ENCODE results near the gene SLC25A51. TPM values are rescaled to one million over a fixed set of nuclear protein-coding genes. Genes with fewer than 3 reads are reported as not detected.

Gene SLC25A51
- total RNA-seq, 1 donor from 2014 or later, result 39.6 TPM

GRCh38 chr9:37937366-37937765, 33.4 kb upstream of the SLC25A51 start:
- Histone ChIP-seq H3K4me1 (ENCODE audit: insufficient read depth, low read length) (peaks cover 59% of the 10 kb centered on the region), H3K4me3 (ENCODE audit: insufficient read depth, low read depth, low read length) (no peak overlapping the region), H3K79me2 (ENCODE audit: insufficient read depth, low read length) (peaks cover 57% of the 10 kb centered on the region), H3K9ac (ENCODE audit: low read length) (peak overlapping the region; percentile 73), H2AFZ (ENCODE audit: low read depth, low read length) (no peak overlapping the region), H3K36me3 (ENCODE audit: insufficient read depth, low read length) (peaks cover 11% of the 10 kb centered on the region), H4K20me1 (ENCODE audit: insufficient read depth, low read length) (no peaks in the 10 kb centered on the region), H3K9me3 (ENCODE audit: insufficient read depth, low read depth, low read length) (no peaks in the 10 kb centered on the region), H3K4me2 (ENCODE audit: low read length) (peak overlapping the region; percentile 76), H3K27me3 (ENCODE audit: insufficient read depth, low read length) (no peaks in the 10 kb centered on the region), H3K27ac (ENCODE audit: low read depth, low read length) (peak overlapping the region; percentile 80)
- Mint-ChIP-seq H3K27me3 (ENCODE audit: low read depth, unreplicated experiment) (no peaks in the 10 kb centered on the region), H3K4me1 (ENCODE audit: low read depth, unreplicated experiment) (peaks cover 32% of the 10 kb centered on the region), H3K4me3 (ENCODE audit: unreplicated experiment) (peak overlapping the region; percentile 5), H3K9me3 (ENCODE audit: unreplicated experiment) (no peaks in the 10 kb centered on the region), H3K27ac (ENCODE audit: unreplicated experiment) (peak overlapping the region; percentile 94), H3K36me3 (ENCODE audit: low read depth, unreplicated experiment) (peaks cover 12% of the 10 kb centered on the region)
- no peak for FAIRE-seq
- no peak for TF ChIP-seq EZH2 (IDR thresholded peaks at IDR 0.05; ENCODE audit: insufficient read depth, low read length)
- no peak for TF ChIP-seq CTCF (IDR thresholded peaks at IDR 0.05; ENCODE audit: insufficient read depth, low read depth, low read length)
- no peak for DNase-seq (ENCODE audit: low read depth)

GRCh38 chr9:37936965-37937364, 33.0 kb upstream of the SLC25A51 start:
- peak; percentile 70 for DNase-seq (ENCODE audit: low read depth)
- Histone ChIP-seq H3K79me2 (ENCODE audit: insufficient read depth, low read length) (peaks cover 53% of the 10 kb centered on the region), H3K36me3 (ENCODE audit: insufficient read depth, low read length) (peaks cover 11% of the 10 kb centered on the region), H3K4me2 (ENCODE audit: low read length) (peak overlapping the region; percentile 59), H3K9ac (ENCODE audit: low read length) (peak overlapping the region; percentile 34), H3K4me3 (ENCODE audit: insufficient read depth, low read depth, low read length) (no peak overlapping the region), H3K9me3 (ENCODE audit: insufficient read depth, low read depth, low read length) (no peaks in the 10 kb centered on the region), H2AFZ (ENCODE audit: low read depth, low read length) (peak overlapping the region; percentile 64), H3K4me1 (ENCODE audit: insufficient read depth, low read length) (peaks cover 55% of the 10 kb centered on the region), H4K20me1 (ENCODE audit: insufficient read depth, low read length) (no peaks in the 10 kb centered on the region), H3K27ac (ENCODE audit: low read depth, low read length) (peak overlapping the region; percentile 80), H3K27me3 (ENCODE audit: insufficient read depth, low read length) (no peaks in the 10 kb centered on the region)
- Mint-ChIP-seq H3K9me3 (ENCODE audit: unreplicated experiment) (no peaks in the 10 kb centered on the region), H3K4me3 (ENCODE audit: unreplicated experiment) (no peak overlapping the region), H3K27ac (ENCODE audit: unreplicated experiment) (peak overlapping the region; percentile 72), H3K4me1 (ENCODE audit: low read depth, unreplicated experiment) (peaks cover 28% of the 10 kb centered on the region), H3K36me3 (ENCODE audit: low read depth, unreplicated experiment) (peaks cover 12% of the 10 kb centered on the region), H3K27me3 (ENCODE audit: low read depth, unreplicated experiment) (no peaks in the 10 kb centered on the region)
- no peak for FAIRE-seq
- no peak for TF ChIP-seq CTCF (IDR thresholded peaks at IDR 0.05; ENCODE audit: insufficient read depth, low read depth, low read length)
- TF ChIP-seq EZH2 (IDR thresholded peaks at IDR 0.05; ENCODE audit: insufficient read depth, low read length), result no peak

GRCh38 chr9:37936376-37936775, 32.4 kb upstream of the SLC25A51 start:
- TF ChIP-seq CTCF (IDR thresholded peaks at IDR 0.05; ENCODE audit: insufficient read depth, low read depth, low read length) (no peak), EZH2 (IDR thresholded peaks at IDR 0.05; ENCODE audit: insufficient read depth, low read length) (no peak)
- FAIRE-seq, result no peak
- Mint-ChIP-seq H3K9me3 (ENCODE audit: unreplicated experiment) (no peaks in the 10 kb centered on the region), H3K4me3 (ENCODE audit: unreplicated experiment) (no peak overlapping the region), H3K27ac (ENCODE audit: unreplicated experiment) (peak overlapping the region; percentile 6), H3K4me1 (ENCODE audit: low read depth, unreplicated experiment) (peaks cover 24% of the 10 kb centered on the region), H3K27me3 (ENCODE audit: low read depth, unreplicated experiment) (no peaks in the 10 kb centered on the region), H3K36me3 (ENCODE audit: low read depth, unreplicated experiment) (peaks cover 13% of the 10 kb centered on the region)
- H3K27ac ChIP-seq (ENCODE audit: low read depth, low read length), result peak overlapping the region; percentile 80
- peaks cover 47% of the 10 kb centered on the region for H3K79me2 ChIP-seq (ENCODE audit: insufficient read depth, low read length)
- H3K4me3 ChIP-seq (ENCODE audit: insufficient read depth, low read depth, low read length), result no peak overlapping the region
- H3K27me3 ChIP-seq (ENCODE audit: insufficient read depth, low read length), result no peaks in the 10 kb centered on the region
- no peak overlapping the region for H2AFZ ChIP-seq (ENCODE audit: low read depth, low read length)
- no peak for DNase-seq (ENCODE audit: low read depth)
- no peaks in the 10 kb centered on the region for H4K20me1 ChIP-seq (ENCODE audit: insufficient read depth, low read length)
- H3K4me2 ChIP-seq (ENCODE audit: low read length), result peak overlapping the region; percentile 59
- peaks cover 50% of the 10 kb centered on the region for H3K4me1 ChIP-seq (ENCODE audit: insufficient read depth, low read length)
- peaks cover 11% of the 10 kb centered on the region for H3K36me3 ChIP-seq (ENCODE audit: insufficient read depth, low read length)
- H3K9me3 ChIP-seq (ENCODE audit: insufficient read depth, low read depth, low read length), result no peaks in the 10 kb centered on the region
- peak overlapping the region; percentile 34 for H3K9ac ChIP-seq (ENCODE audit: low read length)

Data from astrocyte (in vitro differentiated cells and primary cell).